ENCODE data around the gene MRM1. TPM values are rescaled to one million over a fixed set of nuclear protein-coding genes. Genes with fewer than 3 reads are reported as not detected.

Gene MRM1
- total RNA-seq, 3 donors from 2014 or later = 4.8 to 7.5 (median 7.2) TPM

- Histone ChIP-seq H3K4me1 (no peaks in the 10 kb centered on the region), H3K9me3 (no peaks in the 10 kb centered on the region), H3K36me3 (no peaks in the 10 kb centered on the region), H3K27ac (no peak overlapping the region), H3K27me3 (peaks cover 2 to 32% of the 10 kb centered on the region in 2 donors), H3K4me3 (peak overlapping the region; percentile 48 to 70 (median 48))
- no peak for DNase-seq (ENCODE audit: low spot score in 2 of 2)
- intact Hi-C loops (cut with DNase I; ENCODE audit: low total_unique reads) = no loop called here
- TF ChIP-seq POLR2AphosphoS5 (IDR thresholded peaks at IDR 0.05) = no peak
Measured at GRCh38 chr17:36657390-36657762, 56.0 kb downstream of the MRM1 start.

GRCh38 chr17:36657763-36658490 is 56.5 kb downstream of the MRM1 start:
- no peaks in the 10 kb centered on the region for H3K4me1 ChIP-seq
- DNase-seq (ENCODE audit: low spot score in 2 of 2) = no peak
- H3K27me3 ChIP-seq = peaks cover 2 to 30% of the 10 kb centered on the region in 2 donors
- H3K27ac ChIP-seq = no peak overlapping the region
- intact Hi-C loops (cut with DNase I; ENCODE audit: low total_unique reads) = no loop called here
- no peaks in the 10 kb centered on the region for H3K36me3 ChIP-seq
- H3K9me3 ChIP-seq = no peaks in the 10 kb centered on the region
- H3K4me3 ChIP-seq = peak overlapping the region; percentile 48 to 70 (median 48)
- TF ChIP-seq POLR2AphosphoS5 (IDR thresholded peaks at IDR 0.05) = no peak
- TF ChIP-seq CTCF (IDR thresholded peaks at IDR 0.05) = no peak
- TF ChIP-seq POLR2A (IDR thresholded peaks at IDR 0.05) = no peak

Other genes starting within 250 kb of the MRM1 start
- not detected for gene TBC1D3H, start 213.1 kb upstream of the MRM1 start, total RNA-seq
- 10 to 100 TPM; 19.0 to 33.7 (median 29.3) TPM for gene ZNHIT3, start 114.9 kb upstream of the MRM1 start, total RNA-seq
- gene MYO19, start 66.7 kb upstream of the MRM1 start, total RNA-seq = 10 to 100 TPM; 28.6 to 86.9 (median 71.3) TPM
- 1 to 10 TPM; 4.0 to 6.2 (median 5.1) TPM for gene PIGW, start 66.6 kb upstream of the MRM1 start, total RNA-seq
- 10 to 100 TPM; 60.6 to 85.5 (median 84.0) TPM for gene GGNBP2, start 56.7 kb upstream of the MRM1 start, total RNA-seq
- gene DHRS11, start 9.7 kb upstream of the MRM1 start, total RNA-seq = 10 to 100 TPM; 11.4 to 14.1 (median 11.5) TPM

All from breast epithelium (tissue), 4 donors.